ENCODE measurements around the gene OR2B3. TPM values are rescaled to one million over a fixed set of nuclear protein-coding genes. Genes with fewer than 3 reads are reported as not detected.

Gene OR2B3, protein sequence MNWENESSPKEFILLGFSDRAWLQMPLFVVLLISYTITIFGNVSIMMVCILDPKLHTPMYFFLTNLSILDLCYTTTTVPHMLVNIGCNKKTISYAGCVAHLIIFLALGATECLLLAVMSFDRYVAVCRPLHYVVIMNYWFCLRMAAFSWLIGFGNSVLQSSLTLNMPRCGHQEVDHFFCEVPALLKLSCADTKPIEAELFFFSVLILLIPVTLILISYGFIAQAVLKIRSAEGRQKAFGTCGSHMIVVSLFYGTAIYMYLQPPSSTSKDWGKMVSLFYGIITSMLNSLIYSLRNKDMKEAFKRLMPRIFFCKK
- total RNA-seq (2022; extraction: Qiagen RNA extraction; ENCODE audit: low read depth), result not detected in 5 replicates

DNA sequence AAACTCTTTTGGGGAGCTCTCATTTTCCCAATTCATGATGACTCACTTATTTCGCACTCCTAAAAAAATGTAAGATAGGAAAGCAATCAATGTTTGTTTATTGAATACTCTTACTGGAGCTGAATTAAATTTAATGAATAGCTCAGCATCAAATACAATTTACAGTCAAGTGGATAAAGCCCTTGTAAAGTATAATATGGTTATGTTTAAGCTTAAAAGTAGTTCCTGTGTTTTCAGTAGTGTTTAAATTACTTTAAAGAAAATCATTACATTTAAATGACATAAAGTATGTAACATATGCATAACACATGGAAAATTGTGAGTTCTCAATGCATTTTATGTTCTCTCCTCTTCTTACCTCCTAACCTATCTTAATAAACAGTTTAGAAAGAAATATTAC, at the start of gene OR2B3:
Gene OR2B3 (minus strand): TSS at position 101 of the 400 bp plus-strand sequence. CDS start 65 bp downstream, at position 36.

DNA sequence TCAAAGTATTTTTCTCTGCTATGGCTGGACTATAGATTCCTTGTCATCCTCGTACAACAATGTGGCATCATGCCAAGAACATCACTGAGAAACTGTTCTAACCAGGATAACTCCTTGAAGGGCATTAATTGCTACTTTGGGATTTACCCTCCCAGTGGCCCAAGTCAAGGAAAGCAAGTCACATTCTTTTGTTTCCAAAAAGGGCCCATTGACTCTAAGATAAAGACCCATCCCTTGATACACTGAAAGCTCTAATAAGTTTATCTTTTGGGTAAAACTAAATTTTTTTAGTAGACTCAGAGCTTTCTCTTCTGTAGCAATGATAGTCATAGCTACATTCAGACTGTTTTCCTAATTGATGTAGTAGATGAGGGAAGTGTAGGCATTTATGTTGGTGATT, 20.6 kb upstream of the OR2B3 start, which contains the start of gene OR2J3:
Gene OR2J3 (plus strand): TSS at position 301 of the 400 bp plus-strand sequence. CDS start 3,833 bp downstream, outside the sequence.

DNA sequence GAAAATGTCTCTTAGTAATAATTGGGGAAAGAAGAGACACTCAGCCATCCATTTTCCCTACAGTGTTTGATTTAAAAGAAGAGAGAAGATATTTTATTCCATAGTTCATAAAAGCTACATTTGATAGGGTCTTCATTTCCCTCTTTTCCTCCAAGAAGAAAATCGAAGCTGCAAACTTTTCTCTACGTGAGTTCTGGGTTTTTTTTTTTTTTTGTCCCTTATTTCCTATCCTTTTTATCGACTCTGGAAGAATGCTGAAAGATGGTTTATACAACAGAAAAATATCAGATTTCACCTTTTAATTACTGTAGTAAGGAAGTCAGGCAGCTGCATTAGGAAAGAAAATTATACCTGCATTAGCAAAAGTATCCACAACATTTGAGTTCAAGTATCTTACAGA, 12.1 kb upstream of the OR2B3 start, which contains the start of gene OR2J1:
Gene OR2J1 (plus strand): TSS at position 301 of the 400 bp plus-strand sequence. CDS start 1,453 bp downstream, outside the sequence.

DNA sequence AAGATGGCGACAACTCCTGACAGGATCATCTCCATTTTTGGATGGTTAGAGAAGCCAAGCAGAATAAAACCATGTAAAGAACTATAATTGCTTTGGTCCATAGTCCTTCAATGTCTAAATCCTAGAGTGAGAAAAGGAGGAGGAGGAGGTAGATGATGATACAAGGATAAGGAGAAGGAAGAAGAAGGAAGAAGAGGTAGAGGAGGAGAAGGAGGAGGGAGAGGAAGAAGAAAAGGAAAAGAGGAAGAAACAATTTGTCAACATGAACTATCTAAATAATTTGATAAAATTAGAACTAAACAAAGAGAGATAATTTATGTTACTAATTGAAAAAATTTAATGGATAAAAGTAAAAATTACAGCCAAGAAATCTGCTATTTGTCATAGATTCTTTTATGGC, 42.0 kb downstream of the OR2B3 start, which contains the start of gene OR2W1:
Gene OR2W1 (minus strand): TSS at position 101 of the 400 bp plus-strand sequence. CDS start 0 bp downstream, at position 101.

Other genes starting within 250 kb of the OR2B3 start
- gene TRIM27, start 163.3 kb downstream of the OR2B3 start, total RNA-seq (2022; extraction: Qiagen RNA extraction; ENCODE audit: low read depth), result 34.4 to 47.3 TPM (median 46.3 TPM) in 5 replicates
- 0.14 to 0.42 TPM (median 0.23 TPM) in 4 of 5 replicates, not detected in the other for gene ZNF311, start 82.0 kb downstream of the OR2B3 start, total RNA-seq (2022; extraction: Qiagen RNA extraction; ENCODE audit: low read depth)
- not detected in 5 replicates for gene OR2W1, start 42.1 kb downstream of the OR2B3 start, total RNA-seq (2022; extraction: Qiagen RNA extraction; ENCODE audit: low read depth)
- gene OR2J1, start 12.2 kb upstream of the OR2B3 start, total RNA-seq (2022; extraction: Qiagen RNA extraction; ENCODE audit: low read depth), result not detected in 5 replicates
- not detected in 5 replicates for gene OR2J3, start 20.7 kb upstream of the OR2B3 start, total RNA-seq (2022; extraction: Qiagen RNA extraction; ENCODE audit: low read depth)
- gene OR2J2, start 83.6 kb upstream of the OR2B3 start, total RNA-seq (2022; extraction: Qiagen RNA extraction; ENCODE audit: low read depth), result not detected in 5 replicates
- gene OR14J1, start 214.4 kb upstream of the OR2B3 start, total RNA-seq (2022; extraction: Qiagen RNA extraction; ENCODE audit: low read depth), result not detected in 5 replicates